SK-N-SH treated with all-trans-retinoic acid at 6 μM for 48 hours (cell line): ENCODE results near the gene SBK1.

Source experiments
- PATZ1 ChIP-seq: fragments of 250-450 bp; sonication (Bioruptor Pico); IDR thresholded peaks from 2 replicates; pipeline ENCODE4 v1.8.0; 2020; ENCODE audit warnings: mild to moderate bottlenecking, moderate library complexity, borderline replicate concordance
- RARB ChIP-seq: fragments of 250-450 bp; sonication (Bioruptor Pico); IDR thresholded peaks from 2 replicates; pipeline ENCODE4 v1.8.0; 2021; ENCODE audit warnings: mild to moderate bottlenecking, moderate library complexity

GRCh38 chr16:28310796-28311195, 18.5 kb downstream of the SBK1 start:
- TF ChIP-seq PATZ1 (no peak), RARB (CRISPR knock-in tag) (no peak)
